ENCODE results near the gene OS9. TPM values are rescaled to one million over a fixed set of nuclear protein-coding genes. Genes with fewer than 3 reads are reported as not detected.
"Not testable (repeated sequence)": the region's sequence is repeated elsewhere in the genome, so short reads cannot be mapped to it uniquely, and the experiment has no call there.

The OS9 gene
- total RNA-seq, 1 donor from 2014 or later: 222 TPM

- Mint-ChIP-seq H3K27me3 (peaks cover 23% of the 10 kb centered on the region), H3K4me1 (ENCODE audit: unreplicated experiment) (no peaks in the 10 kb centered on the region), H3K4me3 (no peak overlapping the region), H3K9me3 (no peaks in the 10 kb centered on the region), H3K27ac (no peak overlapping the region), H3K36me3 (no peaks in the 10 kb centered on the region)
- TF ChIP-seq CTCF (conservative IDR thresholded peaks at IDR 0.05): no peak
- DNase-seq (ENCODE audit: extremely low spot score, unreplicated experiment): no peak
Measured at GRCh38 chr12:57672801-57673200, 21.1 kb upstream of the OS9 start.

- TF ChIP-seq CTCF (conservative IDR thresholded peaks at IDR 0.05): no peak
- no peak overlapping the region for H3K4me3 Mint-ChIP-seq
- peaks cover 32% of the 10 kb centered on the region for H3K27me3 Mint-ChIP-seq
- no peaks in the 10 kb centered on the region for H3K4me1 Mint-ChIP-seq (ENCODE audit: unreplicated experiment)
- no peak for DNase-seq (ENCODE audit: extremely low spot score, unreplicated experiment)
- H3K9me3 Mint-ChIP-seq: no peaks in the 10 kb centered on the region
- no peak overlapping the region for H3K27ac Mint-ChIP-seq
- H3K36me3 Mint-ChIP-seq: no peaks in the 10 kb centered on the region
Measured at GRCh38 chr12:57674691-57675090, 19.2 kb upstream of the OS9 start.

GRCh38 chr12:57677947-57678346, 16.0 kb upstream of the OS9 start:
- H3K27ac Mint-ChIP-seq; H3K36me3 Mint-ChIP-seq; H3K4me3 Mint-ChIP-seq; DNase-seq (ENCODE audit: extremely low spot score, unreplicated experiment); H3K9me3 Mint-ChIP-seq; H3K4me1 Mint-ChIP-seq (ENCODE audit: unreplicated experiment): not testable (repeated sequence)
- H3K27me3 Mint-ChIP-seq: peaks cover 28% of the 10 kb centered on the region

- Mint-ChIP-seq H3K4me1 (ENCODE audit: unreplicated experiment) (no peaks in the 10 kb centered on the region), H3K27me3 (peaks cover 41% of the 10 kb centered on the region), H3K4me3 (no peak overlapping the region), H3K36me3 (no peaks in the 10 kb centered on the region), H3K9me3 (peaks cover 3% of the 10 kb centered on the region), H3K27ac (no peak overlapping the region)
- no peak for TF ChIP-seq CTCF (conservative IDR thresholded peaks at IDR 0.05)
- no peak for DNase-seq (ENCODE audit: extremely low spot score, unreplicated experiment)
Measured at GRCh38 chr12:57679697-57680096, 14.2 kb upstream of the OS9 start.

GRCh38 chr12:57687862-57688261, 6.1 kb upstream of the OS9 start:
- Mint-ChIP-seq H3K4me1 (ENCODE audit: unreplicated experiment) (no peaks in the 10 kb centered on the region), H3K9me3 (peaks cover 6% of the 10 kb centered on the region), H3K27me3 (peaks cover 75% of the 10 kb centered on the region), H3K4me3 (no peak overlapping the region), H3K36me3 (no peaks in the 10 kb centered on the region), H3K27ac (no peak overlapping the region)
- no peak for TF ChIP-seq CTCF (conservative IDR thresholded peaks at IDR 0.05)
- no peak for DNase-seq (ENCODE audit: extremely low spot score, unreplicated experiment)

- no peak overlapping the region for H3K27ac Mint-ChIP-seq
- H3K27me3 Mint-ChIP-seq: peaks cover 68% of the 10 kb centered on the region
- H3K4me1 Mint-ChIP-seq (ENCODE audit: unreplicated experiment): no peaks in the 10 kb centered on the region
- TF ChIP-seq CTCF (conservative IDR thresholded peaks at IDR 0.05): no peak
- H3K9me3 Mint-ChIP-seq: peaks cover 6% of the 10 kb centered on the region
- no peak overlapping the region for H3K4me3 Mint-ChIP-seq
- H3K36me3 Mint-ChIP-seq: no peaks in the 10 kb centered on the region
- DNase-seq (ENCODE audit: extremely low spot score, unreplicated experiment): no peak
Measured at GRCh38 chr12:57688931-57689330, 5.0 kb upstream of the OS9 start.
